Measurements from ENCODE around the gene HMOX1. TPM values are rescaled to one million over a fixed set of nuclear protein-coding genes. Genes with fewer than 3 reads are reported as not detected.

The HMOX1 gene
- total RNA-seq, 1 experiment from 2014 or later = 26.4 TPM

DNA sequence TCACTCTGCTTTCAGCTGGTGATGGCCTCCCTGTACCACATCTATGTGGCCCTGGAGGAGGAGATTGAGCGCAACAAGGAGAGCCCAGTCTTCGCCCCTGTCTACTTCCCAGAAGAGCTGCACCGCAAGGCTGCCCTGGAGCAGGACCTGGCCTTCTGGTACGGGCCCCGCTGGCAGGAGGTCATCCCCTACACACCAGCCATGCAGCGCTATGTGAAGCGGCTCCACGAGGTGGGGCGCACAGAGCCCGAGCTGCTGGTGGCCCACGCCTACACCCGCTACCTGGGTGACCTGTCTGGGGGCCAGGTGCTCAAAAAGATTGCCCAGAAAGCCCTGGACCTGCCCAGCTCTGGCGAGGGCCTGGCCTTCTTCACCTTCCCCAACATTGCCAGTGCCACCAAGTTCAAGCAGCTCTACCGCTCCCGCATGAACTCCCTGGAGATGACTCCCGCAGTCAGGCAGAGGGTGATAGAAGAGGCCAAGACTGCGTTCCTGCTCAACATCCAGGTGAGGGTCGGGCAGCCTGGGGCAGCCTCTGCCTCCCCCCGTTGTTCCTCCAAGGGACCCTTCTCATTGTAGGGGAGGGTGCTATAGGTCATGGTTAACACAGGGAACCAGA lies 5.9 kb downstream of the HMOX1 start:
- no peaks in the 10 kb centered on the region for H3K27me3 ChIP-seq (ENCODE audit: insufficient read depth, low read length)
- no peak for DNase-seq (ENCODE audit: low read depth, low spot score)
- no peak overlapping the region for H3K4me2 ChIP-seq (ENCODE audit: low read length)
- H3K9ac ChIP-seq (ENCODE audit: low read length) = no peak overlapping the region
- H3K36me3 ChIP-seq (ENCODE audit: control insufficient read depth in 1 of 2, insufficient read depth in 2 of 2, low read length in 2 of 2) = peaks cover 5 to 25% of the 10 kb centered on the region in 2 experiments; a peak in 3 of 4 replicates
- H2AFZ ChIP-seq (ENCODE audit: low read depth, low read length, poor library complexity, severe bottlenecking) = no peak overlapping the region
- H3K4me3 ChIP-seq (replicated peaks in 1 of 2; ENCODE audit: low read depth in 1 of 2, low read length in 2 of 2) = no peak overlapping the region
- no peak for TF ChIP-seq SRF (IDR thresholded peaks at IDR 0.05; ENCODE audit: low read depth)
- no peak for TF ChIP-seq SP1 (IDR thresholded peaks at IDR 0.05; ENCODE audit: low read depth)
- no peak for TF ChIP-seq ZNF274 (IDR thresholded peaks at IDR 0.05; ENCODE audit: low read depth, low read length)
- no peak for TF ChIP-seq RAD21 (IDR thresholded peaks at IDR 0.05; ENCODE audit: low read depth)
- TF ChIP-seq SIN3A (IDR thresholded peaks at IDR 0.05; ENCODE audit: low read depth) = no peak
- no peak for TF ChIP-seq EZH2phosphoT487 (IDR thresholded peaks at IDR 0.05; ENCODE audit: borderline replicate concordance)
- TF ChIP-seq, protein P1, sequence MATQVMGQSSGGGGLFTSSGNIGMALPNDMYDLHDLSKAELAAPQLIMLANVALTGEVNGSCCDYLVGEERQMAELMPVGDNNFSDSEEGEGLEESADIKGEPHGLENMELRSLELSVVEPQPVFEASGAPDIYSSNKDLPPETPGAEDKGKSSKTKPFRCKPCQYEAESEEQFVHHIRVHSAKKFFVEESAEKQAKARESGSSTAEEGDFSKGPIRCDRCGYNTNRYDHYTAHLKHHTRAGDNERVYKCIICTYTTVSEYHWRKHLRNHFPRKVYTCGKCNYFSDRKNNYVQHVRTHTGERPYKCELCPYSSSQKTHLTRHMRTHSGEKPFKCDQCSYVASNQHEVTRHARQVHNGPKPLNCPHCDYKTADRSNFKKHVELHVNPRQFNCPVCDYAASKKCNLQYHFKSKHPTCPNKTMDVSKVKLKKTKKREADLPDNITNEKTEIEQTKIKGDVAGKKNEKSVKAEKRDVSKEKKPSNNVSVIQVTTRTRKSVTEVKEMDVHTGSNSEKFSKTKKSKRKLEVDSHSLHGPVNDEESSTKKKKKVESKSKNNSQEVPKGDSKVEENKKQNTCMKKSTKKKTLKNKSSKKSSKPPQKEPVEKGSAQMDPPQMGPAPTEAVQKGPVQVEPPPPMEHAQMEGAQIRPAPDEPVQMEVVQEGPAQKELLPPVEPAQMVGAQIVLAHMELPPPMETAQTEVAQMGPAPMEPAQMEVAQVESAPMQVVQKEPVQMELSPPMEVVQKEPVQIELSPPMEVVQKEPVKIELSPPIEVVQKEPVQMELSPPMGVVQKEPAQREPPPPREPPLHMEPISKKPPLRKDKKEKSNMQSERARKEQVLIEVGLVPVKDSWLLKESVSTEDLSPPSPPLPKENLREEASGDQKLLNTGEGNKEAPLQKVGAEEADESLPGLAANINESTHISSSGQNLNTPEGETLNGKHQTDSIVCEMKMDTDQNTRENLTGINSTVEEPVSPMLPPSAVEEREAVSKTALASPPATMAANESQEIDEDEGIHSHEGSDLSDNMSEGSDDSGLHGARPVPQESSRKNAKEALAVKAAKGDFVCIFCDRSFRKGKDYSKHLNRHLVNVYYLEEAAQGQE (IDR thresholded peaks at IDR 0.05; ENCODE audit: low read depth) = no peak
- no peak for TF ChIP-seq POLR2A (IDR thresholded peaks at IDR 0.05; ENCODE audit: borderline replicate concordance, extremely low read depth, insufficient read depth, insufficient read length)
- TF ChIP-seq, protein P2, sequence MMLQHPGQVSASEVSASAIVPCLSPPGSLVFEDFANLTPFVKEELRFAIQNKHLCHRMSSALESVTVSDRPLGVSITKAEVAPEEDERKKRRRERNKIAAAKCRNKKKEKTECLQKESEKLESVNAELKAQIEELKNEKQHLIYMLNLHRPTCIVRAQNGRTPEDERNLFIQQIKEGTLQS (IDR thresholded peaks at IDR 0.05) = no peak
- TF ChIP-seq ELF1 (IDR thresholded peaks at IDR 0.05; ENCODE audit: borderline replicate concordance, low read depth) = no peak
- no peak for TF ChIP-seq ZFX (IDR thresholded peaks at IDR 0.05)
- TF ChIP-seq, protein P3, sequence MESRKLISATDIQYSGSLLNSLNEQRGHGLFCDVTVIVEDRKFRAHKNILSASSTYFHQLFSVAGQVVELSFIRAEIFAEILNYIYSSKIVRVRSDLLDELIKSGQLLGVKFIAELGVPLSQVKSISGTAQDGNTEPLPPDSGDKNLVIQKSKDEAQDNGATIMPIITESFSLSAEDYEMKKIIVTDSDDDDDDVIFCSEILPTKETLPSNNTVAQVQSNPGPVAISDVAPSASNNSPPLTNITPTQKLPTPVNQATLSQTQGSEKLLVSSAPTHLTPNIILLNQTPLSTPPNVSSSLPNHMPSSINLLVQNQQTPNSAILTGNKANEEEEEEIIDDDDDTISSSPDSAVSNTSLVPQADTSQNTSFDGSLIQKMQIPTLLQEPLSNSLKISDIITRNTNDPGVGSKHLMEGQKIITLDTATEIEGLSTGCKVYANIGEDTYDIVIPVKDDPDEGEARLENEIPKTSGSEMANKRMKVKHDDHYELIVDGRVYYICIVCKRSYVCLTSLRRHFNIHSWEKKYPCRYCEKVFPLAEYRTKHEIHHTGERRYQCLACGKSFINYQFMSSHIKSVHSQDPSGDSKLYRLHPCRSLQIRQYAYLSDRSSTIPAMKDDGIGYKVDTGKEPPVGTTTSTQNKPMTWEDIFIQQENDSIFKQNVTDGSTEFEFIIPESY (IDR thresholded peaks at IDR 0.05; ENCODE audit: extremely low read depth, insufficient replicate concordance, low read length) = no peak
- TF ChIP-seq EGR1 (IDR thresholded peaks at IDR 0.05; ENCODE audit: low read depth) = no peak
- intact Hi-C loops (cut with micrococcal nuclease) = no loop called here
- H3K27ac ChIP-seq (ENCODE audit: low read depth, low read length) = no peak overlapping the region
- POLR2A ChIA-PET = no interaction called here
- ATAC-seq = no peak
- RAD21 ChIA-PET (ENCODE audit: low non-redundant PET in 1 of 2, low total read pairs in 2 of 2, uncharacterized antibody in 2 of 2, unreplicated experiment in 2 of 2) = no interaction called here
- BruUV-seq (replicated peaks) = no TSS peak
- CTCF ChIA-PET = no interaction called here
- H3K9me2 ChIP-seq (ENCODE audit: insufficient read depth) = no peaks in the 10 kb centered on the region
- H3K4me1 ChIP-seq (ENCODE audit: control insufficient read depth in 1 of 2, insufficient read depth in 2 of 2, low read length in 2 of 2) = peaks cover 3 to 7% of the 10 kb centered on the region in 2 experiments
- no peaks in the 10 kb centered on the region for H3K9me3 ChIP-seq (ENCODE audit: control insufficient read depth in 1 of 2, insufficient read depth in 1 of 2, low read depth in 1 of 2, low read length in 2 of 2)
- peaks cover 5% of the 10 kb centered on the region for H3K79me2 ChIP-seq (ENCODE audit: insufficient read depth, low read length)
- H4K20me1 ChIP-seq (ENCODE audit: insufficient read depth) = no peaks in the 10 kb centered on the region

Data from HCT116 (cell line).